ENCODE data around the gene CTXN1. TPM values are rescaled to one million over a fixed set of nuclear protein-coding genes. Genes with fewer than 3 reads are reported as not detected.
"Not testable (repeated sequence)": the region's sequence is repeated elsewhere in the genome, so short reads cannot be mapped to it uniquely, and the experiment has no call there.

Gene CTXN1
- total RNA-seq, 1 donor from 2014 or later, result 14.2 TPM

- no peak for DNase-seq (ENCODE audit: extremely low spot score in 2 of 2)
- intact Hi-C loops (cut with DNase I), result no loop called here
- no peaks in the 10 kb centered on the region for H3K9me3 ChIP-seq
Measured at GRCh38 chr19:7961920-7962626, 36.1 kb upstream of the CTXN1 start.

GRCh38 chr19:7961082-7961481, 35.1 kb upstream of the CTXN1 start:
- H3K36me3 ChIP-seq, result peaks cover 0 to 31% of the 10 kb centered on the region in 2 donors
- H3K27ac ChIP-seq; H3K4me3 ChIP-seq; intact Hi-C loops (cut with DNase I); H3K4me1 ChIP-seq; H3K27me3 ChIP-seq; DNase-seq (ENCODE audit: extremely low spot score in 2 of 2); H3K9me3 ChIP-seq: not testable (repeated sequence)

More at GRCh38 chr19:7961920-7962626, 36.1 kb upstream of the CTXN1 start:
- Histone ChIP-seq H3K36me3 (peaks cover 0 to 41% of the 10 kb centered on the region in 2 donors), H3K27me3 (no peaks in the 10 kb centered on the region), H3K4me1 (no peaks in the 10 kb centered on the region), H3K4me3 (no peak overlapping the region), H3K27ac (no peak overlapping the region)
- no peak for TF ChIP-seq POLR2A (IDR thresholded peaks at IDR 0.05)

- no peak for DNase-seq (ENCODE audit: extremely low spot score in 2 of 2)
- no peak overlapping the region for H3K27ac ChIP-seq
- no peaks in the 10 kb centered on the region for H3K27me3 ChIP-seq
- no peaks in the 10 kb centered on the region for H3K4me1 ChIP-seq
- no peaks in the 10 kb centered on the region for H3K9me3 ChIP-seq
- H3K4me3 ChIP-seq, result no peak overlapping the region
- intact Hi-C loops (cut with DNase I), result no loop called here
- H3K36me3 ChIP-seq, result peaks cover 0 to 30% of the 10 kb centered on the region in 2 donors
- TF ChIP-seq CTCF (IDR thresholded peaks at IDR 0.05), result no peak
- no peak for TF ChIP-seq POLR2AphosphoS5 (IDR thresholded peaks at IDR 0.05; ENCODE audit: insufficient read depth in 1 of 2, low read depth in 1 of 2)
- TF ChIP-seq POLR2A (IDR thresholded peaks at IDR 0.05), result no peak
Measured at GRCh38 chr19:7959211-7959610, 33.3 kb upstream of the CTXN1 start.

GRCh38 chr19:7955696-7956095, 29.8 kb upstream of the CTXN1 start:
- no peaks in the 10 kb centered on the region for H3K27me3 ChIP-seq
- intact Hi-C loops (cut with DNase I), result no loop called here
- no peak for TF ChIP-seq POLR2A (IDR thresholded peaks at IDR 0.05)
- no peak for TF ChIP-seq POLR2AphosphoS5 (IDR thresholded peaks at IDR 0.05; ENCODE audit: insufficient read depth in 1 of 2, low read depth in 1 of 2)
- TF ChIP-seq CTCF (IDR thresholded peaks at IDR 0.05), result no peak
- no peak overlapping the region for H3K27ac ChIP-seq
- H3K4me3 ChIP-seq, result no peak overlapping the region
- H3K9me3 ChIP-seq, result no peaks in the 10 kb centered on the region
- no peaks in the 10 kb centered on the region for H3K4me1 ChIP-seq
- no peak for DNase-seq (ENCODE audit: extremely low spot score in 2 of 2)
- H3K36me3 ChIP-seq, result peaks cover 0 to under 1% of the 10 kb centered on the region in 2 donors

- no peak for TF ChIP-seq CTCF (IDR thresholded peaks at IDR 0.05)
- no peak for TF ChIP-seq POLR2AphosphoS5 (IDR thresholded peaks at IDR 0.05; ENCODE audit: insufficient read depth in 1 of 2, low read depth in 1 of 2)
- TF ChIP-seq POLR2A (IDR thresholded peaks at IDR 0.05), result no peak
Measured at GRCh38 chr19:7953576-7953975, 27.6 kb upstream of the CTXN1 start.

GRCh38 chr19:7953060-7953459, 27.1 kb upstream of the CTXN1 start:
- intact Hi-C loops (cut with DNase I), result no loop called here
- H3K36me3 ChIP-seq, result no peaks in the 10 kb centered on the region
- DNase-seq (ENCODE audit: extremely low spot score in 2 of 2), result no peak
- no peaks in the 10 kb centered on the region for H3K9me3 ChIP-seq
- TF ChIP-seq POLR2AphosphoS5 (IDR thresholded peaks at IDR 0.05; ENCODE audit: insufficient read depth in 1 of 2, low read depth in 1 of 2) (no peak), CTCF (IDR thresholded peaks at IDR 0.05) (no peak), POLR2A (IDR thresholded peaks at IDR 0.05) (no peak)
- no peaks in the 10 kb centered on the region for H3K4me1 ChIP-seq
- no peaks in the 10 kb centered on the region for H3K27me3 ChIP-seq
- H3K27ac ChIP-seq, result no peak overlapping the region
- no peak overlapping the region for H3K4me3 ChIP-seq

More at GRCh38 chr19:7953576-7953975, 27.6 kb upstream of the CTXN1 start:
- no peak for DNase-seq (ENCODE audit: extremely low spot score in 2 of 2)
- Histone ChIP-seq H3K27ac (no peak overlapping the region), H3K27me3 (no peaks in the 10 kb centered on the region), H3K9me3 (no peaks in the 10 kb centered on the region), H3K4me1 (no peaks in the 10 kb centered on the region), H3K36me3 (no peaks in the 10 kb centered on the region), H3K4me3 (no peak overlapping the region)
- intact Hi-C loops (cut with DNase I), result no loop called here

Data from vagina (tissue), 2 donors.